Bone marrow (tissue), 2 donors: ENCODE measurements around the gene HRCT1.
"Not testable (repeated sequence)": the region's sequence is repeated elsewhere in the genome, so short reads cannot be mapped to it uniquely, and the experiment has no call there.

Experiments used
- DNase-seq, 2 donors: peaks; one replicate each; lab custom pipeline; 2025; lab: John Stamatoyannopoulos, UW

The HRCT1 gene

GRCh38 chr9:35897376-35898099 lies 8.5 kb upstream of the HRCT1 start:
- not testable (repeated sequence) for DNase-seq

GRCh38 chr9:35898337-35898736 lies 7.7 kb upstream of the HRCT1 start:
- DNase-seq: no peak

- no peak for DNase-seq
These were observed 7.0 kb upstream of the HRCT1 start for GRCh38 chr9:35899021-35899420.

DNA sequence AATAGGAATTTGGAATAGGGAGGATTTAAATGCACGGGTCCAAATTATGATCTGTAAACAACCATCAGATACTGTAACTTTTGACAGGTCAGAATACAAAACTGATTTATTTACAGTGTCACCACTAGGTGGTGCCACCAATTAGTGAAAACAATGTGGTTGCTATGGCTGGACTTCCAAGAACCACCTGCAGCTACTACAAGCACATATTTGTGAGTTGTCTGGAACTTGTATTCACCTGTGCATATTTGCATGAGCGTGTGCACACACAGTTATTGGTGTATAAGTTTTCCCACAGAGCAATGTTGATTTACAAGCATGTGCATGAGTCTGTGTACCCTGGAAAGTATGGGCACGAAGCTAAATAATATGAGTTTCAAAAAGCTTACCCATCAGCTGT lies 3.0 kb upstream of the HRCT1 start:
- DNase-seq: no peak

GRCh38 chr9:35904338-35904737 lies 1.7 kb upstream of the HRCT1 start:
- DNase-seq: no peak

GRCh38 chr9:35905051-35905781 lies 786 bp upstream of the HRCT1 start:
- DNase-seq: no peak

DNA sequence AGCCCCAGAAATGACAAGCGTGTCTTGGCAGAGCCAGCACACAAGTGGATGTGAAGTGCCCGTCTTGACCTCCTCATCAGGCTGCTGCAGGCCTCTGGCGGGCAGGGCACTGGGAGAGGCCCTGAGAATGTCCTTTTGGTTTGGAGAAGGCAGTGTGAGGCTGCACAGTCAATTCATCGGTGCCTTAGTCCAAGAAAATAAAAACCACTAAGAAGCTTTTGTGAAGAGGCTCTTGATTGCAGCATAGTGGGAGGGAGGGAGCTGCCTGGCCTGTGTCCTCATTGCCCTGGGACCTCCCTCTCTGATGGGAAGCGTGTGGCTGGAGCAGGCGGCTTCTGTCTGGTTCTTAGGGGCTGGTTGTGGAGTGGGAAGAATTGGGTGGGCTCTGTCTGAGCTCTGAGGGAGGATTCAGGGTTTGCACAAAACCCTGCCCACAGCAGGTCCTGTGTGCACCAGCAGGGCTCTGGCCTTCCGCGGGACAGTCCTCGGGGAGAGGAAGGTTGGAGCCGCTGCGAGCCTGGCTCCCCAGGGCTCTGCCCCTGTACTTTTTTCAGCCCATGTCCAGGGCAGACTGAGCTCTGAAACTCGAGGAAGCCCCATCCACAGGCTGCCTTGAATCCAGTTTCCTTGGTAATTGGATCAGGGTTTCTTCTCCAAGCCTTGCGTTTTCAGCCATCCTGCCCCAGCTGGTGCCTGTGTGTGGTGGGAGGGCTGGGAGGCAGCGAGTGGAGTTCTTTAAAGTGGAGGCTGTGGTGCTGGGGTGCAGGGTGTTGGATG lies 1.1 kb downstream of the HRCT1 start:
- no peak for DNase-seq

- DNase-seq: peak in 1 of 2 donors; percentile 76
These were observed 1.9 kb downstream of the HRCT1 start for GRCh38 chr9:35907711-35908503.

GRCh38 chr9:35908504-35909125 lies 2.6 kb downstream of the HRCT1 start:
- no peak for DNase-seq

DNA sequence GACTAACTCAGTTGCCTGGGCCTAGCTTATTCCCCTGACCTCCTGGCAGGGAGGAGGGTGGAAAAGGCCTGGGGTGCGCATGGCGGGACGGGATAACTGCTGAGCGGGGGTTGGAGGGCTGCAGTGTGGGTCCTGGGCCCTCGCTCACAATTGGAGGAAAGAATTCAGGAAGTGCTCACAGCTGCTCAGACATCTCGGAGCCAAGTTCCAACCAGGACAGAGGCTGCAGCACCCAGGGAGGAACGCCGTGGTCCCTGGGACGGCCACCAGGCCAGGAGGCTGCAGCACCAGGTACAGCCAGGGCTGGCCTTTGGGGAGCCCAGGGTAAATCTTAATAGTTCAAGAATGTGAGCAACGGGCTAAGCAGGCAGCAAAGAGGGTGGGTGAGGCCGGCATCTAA lies 3.3 kb downstream of the HRCT1 start, which contains the start of gene SPAAR:
Gene SPAAR (plus strand): TSS at position 217 of the 400 bp plus-strand sequence. CDS start 974 bp downstream, outside the sequence.
- DNase-seq: no peak

DNA sequence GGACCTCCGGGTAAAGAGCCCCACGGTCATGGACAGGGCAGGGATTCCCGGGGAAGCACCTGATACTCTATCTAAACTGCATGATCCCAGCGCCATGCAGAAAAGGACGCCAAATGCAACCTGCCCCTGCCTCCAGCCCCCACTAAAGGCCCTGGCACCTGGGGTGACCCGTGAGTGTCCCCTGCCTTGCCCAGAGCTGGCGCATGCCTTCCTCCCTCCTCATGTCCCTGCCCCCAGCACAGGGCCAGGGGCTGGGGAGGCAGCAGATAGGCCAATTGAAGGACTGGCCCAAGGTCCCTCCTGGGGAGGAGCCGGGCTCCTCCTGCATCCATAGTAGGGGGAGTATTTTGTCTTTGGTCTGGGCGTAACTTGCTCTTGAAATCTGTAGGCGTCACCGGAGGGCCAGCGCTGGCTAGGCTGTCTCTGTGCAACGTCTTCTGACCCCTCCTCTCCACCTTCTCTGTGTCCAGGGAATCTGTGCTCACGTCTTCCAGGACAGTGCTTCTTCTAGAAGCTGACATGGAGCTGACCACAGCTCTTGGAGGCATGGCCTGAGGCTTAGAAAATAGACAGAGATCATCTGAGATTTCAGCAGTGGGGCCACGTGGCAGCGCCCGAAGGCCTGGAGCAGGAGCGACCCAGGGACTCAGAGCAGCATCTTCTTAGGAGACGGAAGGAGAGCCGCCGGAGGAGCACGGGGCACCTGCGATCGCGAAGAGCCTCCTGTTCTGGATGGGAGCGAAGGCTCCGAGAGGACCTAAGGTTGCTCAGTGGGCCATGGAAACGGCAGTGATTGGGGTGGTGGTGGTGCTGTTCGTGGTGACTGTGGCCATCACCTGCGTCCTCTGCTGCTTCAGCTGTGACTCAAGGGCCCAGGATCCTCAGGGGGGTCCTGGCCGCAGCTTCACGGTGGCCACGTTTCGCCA lies 3.9 kb downstream of the HRCT1 start:
- no peak for DNase-seq

GRCh38 chr9:35910613-35911359 lies 4.8 kb downstream of the HRCT1 start:
- peak in 1 of 2 donors; percentile 25 for DNase-seq

- no peak for DNase-seq
These were observed 5.7 kb downstream of the HRCT1 start for GRCh38 chr9:35911690-35912089.

DNA sequence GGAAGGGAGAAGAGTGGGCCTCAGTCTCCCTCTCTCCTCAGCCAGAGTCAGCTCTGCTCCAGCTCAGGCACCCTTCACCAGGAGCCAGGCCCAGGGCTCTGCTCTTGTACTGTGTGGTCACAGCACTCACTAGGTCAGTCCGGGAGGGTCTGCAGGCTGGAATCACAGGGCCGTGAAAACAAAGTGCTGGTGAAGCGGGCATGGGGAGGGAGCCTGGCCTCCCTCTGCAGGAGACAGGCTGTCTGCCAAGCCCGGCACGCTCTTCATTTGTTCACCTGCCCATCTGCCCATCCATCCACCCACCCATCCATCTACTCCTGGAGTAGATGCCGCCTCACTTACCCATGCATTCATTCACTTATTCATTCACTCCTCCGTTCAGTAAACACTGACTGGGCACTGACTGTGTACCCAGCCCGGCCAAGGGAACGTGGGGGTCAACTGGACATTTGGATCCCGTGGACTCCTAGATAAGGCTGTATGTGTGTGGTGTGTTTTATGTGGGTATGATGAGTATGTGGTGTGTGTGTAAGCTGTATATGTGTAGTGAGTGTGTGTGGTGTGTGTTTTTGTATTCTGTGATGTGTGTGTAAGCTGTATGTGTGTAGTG lies 6.9 kb downstream of the HRCT1 start:
- DNase-seq: no peak

- not testable (repeated sequence) for DNase-seq
These were observed 7.4 kb downstream of the HRCT1 start for GRCh38 chr9:35913429-35913828.

- DNase-seq: no peak
These were observed 8.4 kb downstream of the HRCT1 start for GRCh38 chr9:35914301-35914807.

- no peak for DNase-seq
These were observed 9.8 kb downstream of the HRCT1 start for GRCh38 chr9:35915681-35916294.

DNA sequence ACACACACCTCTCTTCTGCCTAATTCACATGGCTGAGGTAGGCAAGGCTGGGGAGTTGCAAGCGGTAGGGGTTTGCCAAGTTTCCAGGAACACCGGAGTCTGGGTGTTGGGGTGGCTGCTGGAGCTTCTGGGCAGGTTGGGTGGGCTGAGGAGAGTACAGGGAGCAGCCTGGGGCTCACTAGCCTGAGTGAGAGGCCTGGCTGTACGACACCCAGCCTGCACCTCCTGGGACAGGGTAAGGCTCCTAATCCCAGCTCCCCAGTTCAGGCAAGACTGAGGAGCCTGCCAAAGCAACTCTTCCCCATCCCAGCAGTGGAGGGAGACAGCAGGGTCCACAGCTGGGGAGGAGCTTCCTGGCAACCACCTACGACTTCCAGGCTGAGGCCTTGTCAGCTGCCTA lies 11.3 kb downstream of the HRCT1 start:
- DNase-seq: no peak
